ENCODE measurements around the gene RNF125.
"Not testable (repeated sequence)": the region's sequence is repeated elsewhere in the genome, so short reads cannot be mapped to it uniquely, and the experiment has no call there.

Gene RNF125

DNA sequence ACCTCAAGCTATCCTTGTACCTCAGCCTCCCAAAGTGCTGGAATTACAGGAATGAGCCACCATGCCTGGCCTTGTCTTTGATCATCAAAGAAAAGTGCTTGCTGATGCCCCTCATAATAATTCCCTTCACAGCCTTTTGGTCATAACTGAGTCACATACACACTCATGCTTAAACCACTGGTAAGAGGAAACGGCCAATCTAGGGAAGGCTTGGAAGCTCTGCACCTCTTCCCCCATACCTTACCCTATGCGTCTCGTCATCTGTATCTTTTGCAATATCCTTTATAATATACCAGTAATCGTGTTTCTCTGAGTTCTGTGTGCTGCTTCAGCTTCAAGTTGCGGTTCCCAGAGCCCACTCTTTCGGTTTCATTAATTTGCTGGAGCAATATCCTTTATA is 68.3 kb downstream of the RNF125 start:
- TF ChIP-seq, protein P1, sequence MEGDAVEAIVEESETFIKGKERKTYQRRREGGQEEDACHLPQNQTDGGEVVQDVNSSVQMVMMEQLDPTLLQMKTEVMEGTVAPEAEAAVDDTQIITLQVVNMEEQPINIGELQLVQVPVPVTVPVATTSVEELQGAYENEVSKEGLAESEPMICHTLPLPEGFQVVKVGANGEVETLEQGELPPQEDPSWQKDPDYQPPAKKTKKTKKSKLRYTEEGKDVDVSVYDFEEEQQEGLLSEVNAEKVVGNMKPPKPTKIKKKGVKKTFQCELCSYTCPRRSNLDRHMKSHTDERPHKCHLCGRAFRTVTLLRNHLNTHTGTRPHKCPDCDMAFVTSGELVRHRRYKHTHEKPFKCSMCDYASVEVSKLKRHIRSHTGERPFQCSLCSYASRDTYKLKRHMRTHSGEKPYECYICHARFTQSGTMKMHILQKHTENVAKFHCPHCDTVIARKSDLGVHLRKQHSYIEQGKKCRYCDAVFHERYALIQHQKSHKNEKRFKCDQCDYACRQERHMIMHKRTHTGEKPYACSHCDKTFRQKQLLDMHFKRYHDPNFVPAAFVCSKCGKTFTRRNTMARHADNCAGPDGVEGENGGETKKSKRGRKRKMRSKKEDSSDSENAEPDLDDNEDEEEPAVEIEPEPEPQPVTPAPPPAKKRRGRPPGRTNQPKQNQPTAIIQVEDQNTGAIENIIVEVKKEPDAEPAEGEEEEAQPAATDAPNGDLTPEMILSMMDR (IDR thresholded peaks at IDR 0.05; ENCODE audit: low read depth, low read length): no peak
- H3K4me3 ChIP-seq (replicated peaks in 1 of 2; ENCODE audit: low read depth in 2 of 2, low read length in 2 of 2): no peak overlapping the region
- peak; percentile 3 to 82 for DNase-seq (ENCODE audit: low read depth in 2 of 2)

DNA sequence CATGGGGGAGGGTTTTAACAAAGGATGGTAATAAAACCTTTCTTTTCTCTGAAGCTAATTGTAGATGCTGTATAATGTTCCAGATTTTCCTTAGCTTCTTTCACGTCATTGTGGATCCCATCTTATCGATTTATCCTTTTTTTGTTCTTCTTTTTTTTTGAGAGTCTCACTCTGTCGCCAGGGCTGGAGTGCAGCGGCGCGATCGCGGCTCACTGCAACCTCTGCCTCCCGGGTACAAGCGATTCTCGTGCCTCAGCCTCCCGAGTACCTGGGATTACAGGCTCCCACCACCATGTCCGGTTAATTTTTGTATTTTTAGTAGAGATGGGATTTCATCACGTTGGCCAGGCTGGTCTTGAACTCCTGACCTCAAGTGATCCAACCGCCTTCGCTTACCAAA is 72.2 kb downstream of the RNF125 start:
- DNase-seq (ENCODE audit: low read depth in 2 of 2): not testable (repeated sequence)

DNA sequence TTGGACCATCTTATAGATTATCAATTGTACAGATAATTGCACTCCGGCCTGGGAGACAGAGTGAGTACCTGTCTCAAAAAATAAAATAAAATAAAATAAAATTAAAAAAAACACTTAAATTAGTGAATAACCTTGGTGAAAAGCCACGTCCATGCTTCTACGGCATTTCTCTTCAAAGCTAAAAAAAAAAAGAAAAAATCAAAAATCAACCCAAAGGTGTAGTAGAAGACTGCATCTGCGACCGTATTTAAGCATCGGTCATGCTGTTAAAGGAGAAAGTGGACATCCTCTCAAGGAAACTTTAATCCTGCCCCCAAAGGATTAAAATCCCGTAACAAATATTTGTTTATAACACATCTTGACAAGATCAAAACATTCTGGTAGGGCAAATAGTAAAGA is 72.7 kb downstream of the RNF125 start:
- TF ChIP-seq, protein P1 (IDR thresholded peaks at IDR 0.05; ENCODE audit: low read depth, low read length): no peak

More for the DNA sequence above, 72.2 kb downstream of the RNF125 start:
- H3K4me3 ChIP-seq (replicated peaks in 1 of 2; ENCODE audit: low read depth in 2 of 2, low read length in 2 of 2): not testable (repeated sequence)

DNA sequence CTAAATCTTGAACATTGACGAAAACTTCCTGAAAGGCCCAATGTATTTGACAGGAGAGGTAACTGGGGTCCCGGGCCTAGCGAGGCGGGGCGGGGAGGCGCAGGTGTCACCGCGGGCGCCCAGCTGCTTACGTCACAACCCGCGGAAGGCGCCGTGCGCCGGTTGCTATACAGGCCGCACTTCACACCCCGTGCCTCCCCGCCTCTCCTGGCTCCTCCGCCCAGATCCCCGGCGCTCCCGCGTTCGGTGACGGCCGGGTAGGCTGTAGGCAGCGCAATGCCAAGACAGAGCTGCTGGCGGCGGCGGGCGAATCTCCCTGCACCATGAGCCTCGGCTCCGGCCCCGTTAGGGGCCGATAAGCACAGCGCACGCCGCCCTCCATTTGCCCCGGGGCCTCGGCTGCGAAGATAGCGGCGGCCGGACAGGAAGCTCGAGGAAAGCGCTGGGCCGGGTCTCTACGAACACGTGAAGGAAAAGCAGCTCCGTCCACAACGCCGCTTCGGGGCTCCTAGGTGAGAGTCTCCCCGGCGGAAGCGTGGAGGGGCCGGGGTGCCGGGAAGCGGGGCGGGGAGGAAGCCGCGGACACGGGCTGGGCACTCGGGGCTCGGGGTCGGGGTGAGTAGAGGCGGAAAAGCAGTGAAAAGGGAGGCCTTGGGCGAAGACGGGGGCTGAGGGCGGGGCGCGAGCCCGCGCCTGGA is 73.2 kb downstream of the RNF125 start, which contains the start of gene RNF138:
TSS of gene RNF138 (plus strand) at position 151 of the 698 bp plus-strand sequence. CDS start 903 bp downstream, outside the sequence.
- peak; percentile 83 to 86 for DNase-seq (ENCODE audit: low read depth in 2 of 2)
- H3K4me3 ChIP-seq (replicated peaks in 1 of 2; ENCODE audit: low read depth in 2 of 2, low read length in 2 of 2): peak within 1 kb of the TSS; percentile 92 to 95
- TF ChIP-seq, protein P1 (IDR thresholded peaks at IDR 0.05; ENCODE audit: low read depth, low read length): no peak

More for the DNA sequence above, 72.7 kb downstream of the RNF125 start:
- DNase-seq (ENCODE audit: low read depth in 2 of 2): no peak
- peak overlapping the region; percentile 62 to 65 for H3K4me3 ChIP-seq (replicated peaks in 1 of 2; ENCODE audit: low read depth in 2 of 2, low read length in 2 of 2)

DNA sequence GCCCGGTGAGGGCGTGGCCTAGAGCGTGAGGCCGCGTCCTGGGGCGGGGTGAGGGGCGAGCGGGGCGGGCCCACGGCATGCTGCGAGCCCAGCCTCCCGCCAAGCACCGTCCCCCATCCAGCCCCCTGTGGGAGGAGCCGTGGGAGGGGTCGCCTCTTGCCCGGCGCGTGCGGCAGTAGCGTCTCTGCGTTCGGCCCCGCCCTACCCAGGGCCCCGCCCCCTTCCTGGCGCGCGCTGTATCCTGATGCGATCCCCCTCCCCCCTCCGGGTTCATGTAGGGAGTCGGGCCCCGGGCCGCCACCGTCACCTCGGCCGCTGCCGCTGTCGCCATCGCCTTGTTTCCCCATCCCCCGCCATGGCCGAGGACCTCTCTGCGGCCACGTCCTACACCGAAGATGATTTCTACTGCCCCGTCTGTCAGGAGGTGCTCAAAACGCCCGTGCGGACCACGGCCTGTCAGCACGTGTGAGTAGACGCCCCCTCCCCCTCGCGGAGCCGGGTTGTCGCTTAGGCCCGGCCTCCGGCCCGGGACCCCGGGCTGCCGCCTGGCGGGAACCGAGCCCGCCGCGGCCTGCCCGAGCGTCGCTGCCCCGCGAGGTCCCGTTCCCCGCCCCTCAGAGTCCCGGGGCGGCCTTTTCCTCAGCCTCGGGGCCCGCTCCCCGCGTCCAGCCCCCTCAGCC is 73.9 kb downstream of the RNF125 start:
- TF ChIP-seq, protein P1 (IDR thresholded peaks at IDR 0.05; ENCODE audit: low read depth, low read length): no peak
- peak overlapping the region; percentile 92 to 95 for H3K4me3 ChIP-seq (replicated peaks in 1 of 2; ENCODE audit: low read depth in 2 of 2, low read length in 2 of 2)
- DNase-seq (ENCODE audit: low read depth in 2 of 2): peak; percentile 96 to 99

DNA sequence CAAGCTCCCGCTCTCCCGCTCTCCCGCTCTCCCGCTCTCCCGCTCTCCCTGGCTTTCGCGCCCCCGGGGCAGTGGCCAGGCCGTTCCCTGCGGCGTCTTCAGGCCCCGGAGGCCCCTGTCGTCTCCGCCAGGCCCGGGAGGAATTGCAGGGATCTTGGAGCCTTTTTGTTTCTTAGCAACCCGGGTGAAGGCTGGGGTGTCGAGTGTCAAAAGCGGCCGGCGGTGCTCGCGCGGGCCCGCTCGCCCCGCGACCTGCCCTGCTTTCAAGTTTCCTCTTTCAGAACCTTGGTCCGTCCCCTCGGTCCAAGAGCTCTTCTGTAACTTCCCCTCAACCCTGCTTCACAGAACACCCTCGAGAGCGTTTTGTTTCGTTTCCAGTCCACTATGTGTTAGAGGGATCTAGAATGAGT is 74.5 kb downstream of the RNF125 start:
- peak overlapping the region; percentile 92 to 95 for H3K4me3 ChIP-seq (replicated peaks in 1 of 2; ENCODE audit: low read depth in 2 of 2, low read length in 2 of 2)
- DNase-seq (ENCODE audit: low read depth in 2 of 2): peak; percentile 63 to 67
- TF ChIP-seq, protein P1 (IDR thresholded peaks at IDR 0.05; ENCODE audit: low read depth, low read length): no peak

DNA sequence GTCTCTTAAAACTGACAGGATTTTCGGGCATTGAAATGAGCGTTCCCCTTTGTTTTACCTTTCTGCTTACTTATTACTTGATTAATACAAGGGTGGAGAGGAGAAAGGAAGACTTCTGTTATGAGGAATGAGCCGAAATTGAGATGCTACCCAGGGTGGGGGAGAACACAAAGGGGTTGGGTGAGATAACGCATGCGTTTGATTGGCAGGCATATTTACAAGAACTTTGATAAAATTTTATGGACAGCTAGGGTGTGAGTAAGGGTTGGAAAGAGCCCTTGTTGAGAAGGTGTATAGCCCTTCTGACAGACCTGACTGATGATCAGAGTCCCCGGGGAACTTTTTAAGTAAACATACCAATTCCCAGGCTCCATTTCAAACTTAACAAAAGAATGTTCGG is 74.9 kb downstream of the RNF125 start:
- TF ChIP-seq, protein P1 (IDR thresholded peaks at IDR 0.05; ENCODE audit: low read depth, low read length): no peak

More for the DNA sequence above, 74.9 kb downstream of the RNF125 start:
- H3K4me3 ChIP-seq (replicated peaks in 1 of 2; ENCODE audit: low read depth in 2 of 2, low read length in 2 of 2): peak overlapping the region; percentile 92 to 95
- DNase-seq (ENCODE audit: low read depth in 2 of 2): peak; percentile 2 to 16

Data from cardiac fibroblast (primary cell).